Fibroblast of lung (primary cell): ENCODE results near the gene PHC2. TPM values are rescaled to one million over a fixed set of nuclear protein-coding genes. Genes with fewer than 3 reads are reported as not detected.

Experiments used
- DNase-seq, 2 donors: peaks; one replicate each; pipeline versions ENCODE4 v3.0.0 to v3.0.0-alpha.2; 2010; ENCODE audit warnings: low read depth in 2 of 2
- H2AFZ ChIP-seq: 2 replicates; pipeline ENCODE4 v1.5.1; 2012; ENCODE audit warnings: low read length, control low read depth, inconsistent platforms
- H3K27ac ChIP-seq: 2 replicates; pipeline ENCODE4 v1.5.1; 2011; ENCODE audit warnings: low read length, control low read depth; ENCODE audit not compliant: insufficient read depth
- H3K27me3 ChIP-seq: 2 replicates; pipeline ENCODE4 v1.5.1; 2011; ENCODE audit warnings: mild to moderate bottlenecking, low read length; ENCODE audit not compliant: control insufficient read depth, insufficient read depth
- H3K36me3 ChIP-seq: 2 replicates; pipeline ENCODE4 v1.5.1; 2011; ENCODE audit warnings: low read length; ENCODE audit not compliant: control insufficient read depth, insufficient read depth
- H3K4me1 ChIP-seq: 2 replicates; pipeline ENCODE4 v1.5.1; 2011; ENCODE audit warnings: low read length; ENCODE audit not compliant: control insufficient read depth, insufficient read depth; ENCODE audit errors: extremely low read depth
- H3K4me2 ChIP-seq: 2 replicates; pipeline ENCODE4 v1.5.1; 2011; ENCODE audit warnings: low read length, control low read depth; ENCODE audit not compliant: insufficient read depth; ENCODE audit errors: extremely low read depth
- H3K4me3 ChIP-seq, 4 experiments: fragments of 200-600 bp in 1 of 4; sonication (generic) in 1 of 4; replicated peaks in 1 of 4; 2 replicates each; pipeline ENCODE4 v1.5.1; 2011 to 2016; ENCODE audit warnings: low read length in 4 of 4, low read depth in 3 of 4, mild to moderate bottlenecking in 3 of 4, control low read depth in 2 of 4, inconsistent platforms in 1 of 4, mixed read lengths in 1 of 4; ENCODE audit not compliant: insufficient read depth in 1 of 4; ENCODE audit errors: control extremely low read depth in 1 of 4
- H3K79me2 ChIP-seq: 2 replicates; pipeline ENCODE4 v1.5.1; 2012; ENCODE audit warnings: mild to moderate bottlenecking, low read length, inconsistent platforms; ENCODE audit not compliant: control insufficient read depth, insufficient read depth
- H3K9ac ChIP-seq: 2 replicates; pipeline ENCODE4 v1.5.1; 2011; ENCODE audit warnings: mild to moderate bottlenecking, low read length, control low read depth; ENCODE audit not compliant: insufficient read depth
- H3K9me3 ChIP-seq: 2 replicates; pipeline ENCODE4 v1.5.1; 2012; ENCODE audit warnings: low read depth, low read length; ENCODE audit not compliant: control insufficient read depth, insufficient read depth
- H4K20me1 ChIP-seq: 2 replicates; pipeline ENCODE4 v1.5.1; 2011; ENCODE audit warnings: low read length; ENCODE audit not compliant: control insufficient read depth, insufficient read depth; ENCODE audit errors: extremely low read depth
- EZH2 ChIP-seq: IDR thresholded peaks from 2 replicates; pipeline ENCODE4 v1.5.1; 2012; ENCODE audit warnings: low read length, control low read depth, mild to moderate bottlenecking; ENCODE audit errors: missing control alignments
- polyA plus RNA-seq, 2 donors: library from polyadenylated mRNA; depleted of rRNA in 1 of 2; stranded (reverse) in 1 of 2; unstranded in 1 of 2; fragments of >200 nt; gene quantifications; 2 replicates each; pipeline ENCODE4 v1.2.1, GENCODE V29; 2011 to 2012; ENCODE audit warnings: missing spikeins in 1 of 2
- total RNA-seq: library from RNA; depleted of rRNA; stranded (reverse); fragments of >200 nt; gene quantifications from 2 replicates; pipeline ENCODE4 v1.2.1, GENCODE V29; 2014
- TF ChIP-seq, protein P1 (sequence below), 2 donors: IDR thresholded peaks in 1 of 2; conservative IDR thresholded peaks in 1 of 2; 1 replicate in 1 of 2; 2 replicates in 1 of 2; pipeline ENCODE4 v1.5.1; 2011 to 2012; ENCODE audit warnings: low read length in 2 of 2, control low read depth in 1 of 2, inconsistent platforms in 1 of 2, low read depth in 1 of 2, mild to moderate bottlenecking in 1 of 2

Gene PHC2
- total and polyA plus RNA-seq, 2 donors (not counting 1 experiment from before 2014, with no cell fraction given) = 62.6 to 75.8 TPM

DNA sequence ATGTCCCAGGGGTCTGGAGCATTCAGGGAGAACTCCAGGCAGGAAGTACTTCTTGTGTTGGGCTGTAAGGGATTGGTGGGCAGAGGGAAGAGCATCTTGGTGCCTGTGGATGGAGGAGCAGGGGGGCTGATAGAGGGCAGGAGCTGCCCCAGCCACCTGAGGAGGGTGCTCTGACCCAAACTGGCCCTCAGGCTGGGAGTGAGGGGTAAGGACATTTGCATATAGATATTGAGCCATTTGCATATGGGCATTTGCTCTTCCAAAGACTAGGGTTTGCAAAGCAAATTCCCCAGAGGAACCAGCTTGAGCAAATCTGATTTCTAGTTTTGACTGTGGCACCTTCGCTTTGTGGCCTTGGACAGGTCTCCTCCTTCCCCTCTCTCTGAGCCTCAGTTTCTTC, 156.4 kb downstream of the PHC2 start:
- H3K27ac ChIP-seq = no peak overlapping the region
- no peak overlapping the region for H3K4me3 ChIP-seq
- H2AFZ ChIP-seq = no peak overlapping the region
- no peaks in the 10 kb centered on the region for H4K20me1 ChIP-seq
- DNase-seq = no peak
- H3K79me2 ChIP-seq = no peaks in the 10 kb centered on the region
- H3K4me1 ChIP-seq = no peaks in the 10 kb centered on the region
- H3K9ac ChIP-seq = no peak overlapping the region
- peaks cover 2% of the 10 kb centered on the region for H3K36me3 ChIP-seq
- H3K4me2 ChIP-seq = no peak overlapping the region
- TF ChIP-seq EZH2 = no peak
- TF ChIP-seq, protein P1, sequence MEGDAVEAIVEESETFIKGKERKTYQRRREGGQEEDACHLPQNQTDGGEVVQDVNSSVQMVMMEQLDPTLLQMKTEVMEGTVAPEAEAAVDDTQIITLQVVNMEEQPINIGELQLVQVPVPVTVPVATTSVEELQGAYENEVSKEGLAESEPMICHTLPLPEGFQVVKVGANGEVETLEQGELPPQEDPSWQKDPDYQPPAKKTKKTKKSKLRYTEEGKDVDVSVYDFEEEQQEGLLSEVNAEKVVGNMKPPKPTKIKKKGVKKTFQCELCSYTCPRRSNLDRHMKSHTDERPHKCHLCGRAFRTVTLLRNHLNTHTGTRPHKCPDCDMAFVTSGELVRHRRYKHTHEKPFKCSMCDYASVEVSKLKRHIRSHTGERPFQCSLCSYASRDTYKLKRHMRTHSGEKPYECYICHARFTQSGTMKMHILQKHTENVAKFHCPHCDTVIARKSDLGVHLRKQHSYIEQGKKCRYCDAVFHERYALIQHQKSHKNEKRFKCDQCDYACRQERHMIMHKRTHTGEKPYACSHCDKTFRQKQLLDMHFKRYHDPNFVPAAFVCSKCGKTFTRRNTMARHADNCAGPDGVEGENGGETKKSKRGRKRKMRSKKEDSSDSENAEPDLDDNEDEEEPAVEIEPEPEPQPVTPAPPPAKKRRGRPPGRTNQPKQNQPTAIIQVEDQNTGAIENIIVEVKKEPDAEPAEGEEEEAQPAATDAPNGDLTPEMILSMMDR (conservative IDR thresholded peaks at IDR 0.05 in 1 of 2, IDR thresholded peaks at IDR 0.05 in 1 of 2; ENCODE audit: low read depth in 1 of 2, low read length in 2 of 2) = no peak
- H3K9me3 ChIP-seq = no peaks in the 10 kb centered on the region
- no peaks in the 10 kb centered on the region for H3K27me3 ChIP-seq

- DNase-seq = peak in 1 of 2 donors; percentile 10
- Histone ChIP-seq H3K27ac (no peak overlapping the region), H3K36me3 (peaks cover 2% of the 10 kb centered on the region), H3K4me3 (no peak overlapping the region), H3K27me3 (no peaks in the 10 kb centered on the region), H3K9me3 (no peaks in the 10 kb centered on the region), H2AFZ (no peak overlapping the region), H4K20me1 (no peaks in the 10 kb centered on the region), H3K4me1 (no peaks in the 10 kb centered on the region), H3K79me2 (no peaks in the 10 kb centered on the region), H3K4me2 (no peak overlapping the region), H3K9ac (no peak overlapping the region)
- no peak for TF ChIP-seq EZH2
- TF ChIP-seq, protein P1 (conservative IDR thresholded peaks at IDR 0.05 in 1 of 2, IDR thresholded peaks at IDR 0.05 in 1 of 2; ENCODE audit: low read depth in 1 of 2, low read length in 2 of 2) = no peak
These were observed 156.9 kb downstream of the PHC2 start for GRCh38 chr1:33273961-33274371.

Other genes with a start within 250 kb of the PHC2 start
- gene TRIM62, start 249.1 kb downstream of the PHC2 start, total RNA-seq = 1.8 and 3.1 TPM in 2 replicates
- 2.4 and 3.1 TPM in 2 replicates for gene TRIM62, start 249.1 kb downstream of the PHC2 start, polyA plus RNA-seq
- 3.1 and 3.8 TPM in 2 replicates for gene ZNF362, start 174.6 kb downstream of the PHC2 start, total RNA-seq
- 5.0 and 5.7 TPM in 2 replicates for gene ZNF362, start 174.6 kb downstream of the PHC2 start, polyA plus RNA-seq
- gene A3GALT2, start 110.0 kb downstream of the PHC2 start, total RNA-seq = not detected in 2 replicates
- not detected in 2 replicates for gene A3GALT2, start 110.0 kb downstream of the PHC2 start, polyA plus RNA-seq
- 8.7 and 13.0 TPM in 2 replicates for gene ZSCAN20, start 41.5 kb upstream of the PHC2 start, total RNA-seq
- gene ZSCAN20, start 41.5 kb upstream of the PHC2 start, polyA plus RNA-seq = 2.0 and 3.1 TPM in 2 replicates